GM10248 (cell line): ENCODE results near the gene MAML3.

Experiments
- CTCF ChIA-PET: fragments of 300-600 bp; sonication (Branson Sonifier 250); formaldehyde crosslinking; extraction: SDS; loops from one replicate; lab custom pipeline; 2021; ENCODE audit warnings: antibody characterized with exemption; lab: Yijun Ruan, JAX
- POLR2A ChIA-PET: fragments of 350-650 bp; sonication (Branson Sonifier 250); formaldehyde crosslinking; extraction: SDS; loops from one replicate; lab custom pipeline; 2020; ENCODE audit warnings: antibody characterized with exemption; lab: Yijun Ruan, JAX
- DNase-seq: peaks from one replicate; pipeline ENCODE4 v3.0.0; 2012; ENCODE audit errors: extremely low spot score
- TF ChIP-seq, protein P1 (sequence below): IDR thresholded peaks from 2 replicates; pipeline ENCODE4 v1.5.1; 2012; ENCODE audit warnings: mild to moderate bottlenecking, low read depth; ENCODE audit errors: extremely low read depth, missing control alignments, control extremely low read depth

MAML3 gene

DNA sequence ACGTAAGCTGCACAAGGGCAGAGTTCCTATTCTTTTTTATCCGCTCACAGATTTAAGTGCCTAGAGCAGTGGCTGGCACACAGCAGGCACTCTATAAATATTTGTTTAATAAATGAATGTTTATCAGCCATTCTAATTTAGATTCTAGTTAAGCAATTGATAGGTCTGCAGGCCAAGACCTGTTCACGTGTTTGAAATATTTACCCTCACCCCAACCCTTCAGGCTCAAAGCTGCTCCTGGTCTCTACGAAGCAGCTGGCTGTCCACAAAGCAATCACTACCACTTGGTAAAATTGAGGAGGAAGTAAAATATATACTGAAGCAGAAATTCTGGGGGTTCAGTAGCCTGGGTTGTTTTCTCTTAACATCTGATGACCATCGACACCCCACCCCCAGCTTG lies 330.2 kb downstream of the MAML3 start:
- no peak for DNase-seq
- POLR2A ChIA-PET, result no interaction called here
- TF ChIP-seq, protein P1, sequence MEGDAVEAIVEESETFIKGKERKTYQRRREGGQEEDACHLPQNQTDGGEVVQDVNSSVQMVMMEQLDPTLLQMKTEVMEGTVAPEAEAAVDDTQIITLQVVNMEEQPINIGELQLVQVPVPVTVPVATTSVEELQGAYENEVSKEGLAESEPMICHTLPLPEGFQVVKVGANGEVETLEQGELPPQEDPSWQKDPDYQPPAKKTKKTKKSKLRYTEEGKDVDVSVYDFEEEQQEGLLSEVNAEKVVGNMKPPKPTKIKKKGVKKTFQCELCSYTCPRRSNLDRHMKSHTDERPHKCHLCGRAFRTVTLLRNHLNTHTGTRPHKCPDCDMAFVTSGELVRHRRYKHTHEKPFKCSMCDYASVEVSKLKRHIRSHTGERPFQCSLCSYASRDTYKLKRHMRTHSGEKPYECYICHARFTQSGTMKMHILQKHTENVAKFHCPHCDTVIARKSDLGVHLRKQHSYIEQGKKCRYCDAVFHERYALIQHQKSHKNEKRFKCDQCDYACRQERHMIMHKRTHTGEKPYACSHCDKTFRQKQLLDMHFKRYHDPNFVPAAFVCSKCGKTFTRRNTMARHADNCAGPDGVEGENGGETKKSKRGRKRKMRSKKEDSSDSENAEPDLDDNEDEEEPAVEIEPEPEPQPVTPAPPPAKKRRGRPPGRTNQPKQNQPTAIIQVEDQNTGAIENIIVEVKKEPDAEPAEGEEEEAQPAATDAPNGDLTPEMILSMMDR, result no peak
- CTCF ChIA-PET, result no interaction called here

DNA sequence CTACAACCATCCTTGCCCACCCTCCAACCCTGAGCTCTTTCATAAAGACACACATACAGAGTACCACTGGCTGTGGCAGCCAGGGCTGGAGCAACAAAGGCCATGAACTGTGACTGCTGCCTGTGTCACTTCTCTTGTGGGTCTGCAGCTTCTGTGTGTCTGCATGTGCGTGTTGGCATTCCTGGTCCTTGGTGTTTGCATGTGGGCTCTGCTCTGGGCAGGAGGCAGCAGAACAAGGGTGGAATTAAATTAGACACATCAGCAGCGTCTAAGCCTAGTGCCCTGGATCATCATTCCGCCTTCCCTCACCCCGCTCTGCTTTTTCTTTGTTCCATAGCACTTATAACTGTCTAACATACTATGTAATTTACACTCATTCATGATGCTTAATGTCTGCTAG lies 330.6 kb downstream of the MAML3 start:
- TF ChIP-seq, protein P1, result no peak
- no peak for DNase-seq
- ChIA-PET CTCF (interaction anchor here (1.0 kb wide), 1 partner anchor 226 kb away, joined by 3 read pairs; no protein-coding TSS in a partner anchor), POLR2A (no interaction called here)

DNA sequence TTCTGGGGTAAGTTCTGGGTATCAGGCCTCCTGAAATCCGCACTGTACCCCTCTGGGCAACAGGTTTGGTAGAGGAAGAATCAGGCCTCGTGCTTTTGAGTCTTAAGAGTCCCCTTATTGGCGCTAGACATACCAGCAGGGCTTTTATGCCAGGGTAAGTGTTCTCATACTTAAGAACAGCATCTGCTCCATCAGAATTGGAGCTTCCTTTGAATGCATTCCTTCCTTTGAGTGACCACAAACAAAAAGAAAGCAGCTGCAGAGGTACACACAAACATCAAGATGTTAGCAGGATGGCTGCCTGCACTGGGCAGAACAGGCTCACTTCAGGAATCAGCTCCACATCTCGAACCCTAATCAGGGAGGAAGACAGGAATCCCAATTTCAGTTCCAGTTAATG lies 331.6 kb downstream of the MAML3 start:
- TF ChIP-seq, protein P1, result no peak
- DNase-seq, result no peak
- ChIA-PET POLR2A (no interaction called here), CTCF (interaction anchor here (1.0 to 1.5 kb wide), 3 partner anchors 10 to 227 kb away, joined by 3 read pairs; no protein-coding TSS in a partner anchor)

DNA sequence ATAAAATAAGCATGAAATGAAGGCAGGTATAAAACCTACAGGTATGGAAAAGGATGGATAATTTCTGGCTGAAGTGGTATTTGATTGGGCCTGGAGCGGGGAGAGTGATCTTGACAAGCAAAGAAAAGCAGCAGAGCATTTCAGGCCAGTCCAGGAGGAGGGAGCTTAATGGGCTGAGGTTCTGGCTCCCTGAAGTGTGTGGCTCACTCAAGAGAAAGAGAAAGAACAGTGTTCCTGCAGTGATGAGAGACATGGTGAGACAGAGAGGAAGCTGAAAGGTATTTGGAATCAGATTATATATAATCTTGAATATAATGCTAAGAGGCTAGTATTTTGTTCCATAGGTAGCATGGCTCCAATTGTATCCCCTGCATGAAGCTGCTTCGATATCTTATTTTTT lies 334.9 kb downstream of the MAML3 start:
- no peak for DNase-seq
- CTCF ChIA-PET, result no interaction called here
- TF ChIP-seq, protein P1, result no peak
- POLR2A ChIA-PET, result no interaction called here

DNA sequence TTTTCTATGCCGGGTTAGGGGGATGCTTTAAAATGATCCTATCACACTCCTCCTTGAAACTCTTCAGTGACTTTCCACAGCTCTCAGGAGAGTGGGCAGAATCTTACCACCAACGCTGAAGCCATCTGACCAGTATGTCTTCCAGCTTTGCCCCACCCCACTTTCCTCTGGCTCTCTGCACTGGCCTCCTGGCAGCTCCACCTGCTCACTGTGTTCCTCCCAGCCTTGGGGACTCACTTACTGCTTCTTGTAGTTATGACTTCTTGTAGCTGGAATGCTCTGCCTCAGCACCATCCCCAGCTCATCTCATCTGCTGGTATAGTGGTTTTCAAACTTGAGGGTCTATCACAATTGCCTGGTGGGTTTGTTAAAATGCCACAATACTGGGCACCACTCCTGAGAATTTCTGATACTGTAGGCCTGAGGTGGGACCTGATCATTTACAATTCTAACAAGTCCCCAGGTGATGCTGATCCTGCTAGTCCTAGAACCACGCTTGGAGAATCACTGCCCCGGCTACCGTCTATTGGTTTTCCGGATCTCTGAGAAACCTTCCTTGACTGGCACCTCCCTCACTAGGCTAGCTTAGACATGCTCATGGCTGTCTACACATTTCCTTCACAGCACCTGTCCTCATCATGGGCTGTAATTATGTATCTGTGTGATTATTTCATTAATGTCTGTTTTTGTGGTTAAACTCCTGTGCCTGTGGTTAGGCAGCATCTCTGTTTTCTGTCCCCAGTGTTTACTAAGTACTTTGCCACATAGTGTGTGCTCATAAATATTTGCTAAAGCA lies 336.1 kb downstream of the MAML3 start:
- TF ChIP-seq, protein P1, result no peak
- CTCF ChIA-PET, result no interaction called here
- POLR2A ChIA-PET, result no interaction called here
- DNase-seq, result no peak

DNA sequence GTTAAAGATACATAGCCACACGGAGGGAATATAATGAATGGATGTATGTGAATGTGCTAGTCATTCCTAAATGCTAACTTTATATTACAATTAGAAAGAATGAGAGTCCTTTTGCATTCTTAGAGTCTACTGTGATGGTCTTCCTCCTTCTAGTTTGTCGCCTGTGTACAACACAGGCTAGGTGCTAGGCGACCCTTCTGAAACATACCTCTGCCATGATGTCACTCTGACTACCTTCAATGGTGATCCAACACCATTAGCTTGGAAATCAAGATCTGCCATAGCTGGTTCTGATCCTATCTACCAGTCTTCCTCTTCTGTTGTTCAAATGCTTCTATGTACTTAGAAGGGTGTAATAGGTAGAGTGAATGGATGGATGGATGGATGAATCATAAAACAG lies 337.1 kb downstream of the MAML3 start:
- ChIA-PET CTCF (no interaction called here), POLR2A (no interaction called here)
- DNase-seq, result no peak
- TF ChIP-seq, protein P1, result no peak
